GM19463 (cell line): ENCODE results near the gene CAMTA1.

Experiments
- ATAC-seq: cut with Tn5 transposase; IDR thresholded peaks from one replicate; pipeline ENCODE4 v1.9.1; 2021; ENCODE audit warnings: mild to moderate bottlenecking, moderate library complexity; ENCODE audit not compliant: unreplicated experiment

CAMTA1 gene

DNA sequence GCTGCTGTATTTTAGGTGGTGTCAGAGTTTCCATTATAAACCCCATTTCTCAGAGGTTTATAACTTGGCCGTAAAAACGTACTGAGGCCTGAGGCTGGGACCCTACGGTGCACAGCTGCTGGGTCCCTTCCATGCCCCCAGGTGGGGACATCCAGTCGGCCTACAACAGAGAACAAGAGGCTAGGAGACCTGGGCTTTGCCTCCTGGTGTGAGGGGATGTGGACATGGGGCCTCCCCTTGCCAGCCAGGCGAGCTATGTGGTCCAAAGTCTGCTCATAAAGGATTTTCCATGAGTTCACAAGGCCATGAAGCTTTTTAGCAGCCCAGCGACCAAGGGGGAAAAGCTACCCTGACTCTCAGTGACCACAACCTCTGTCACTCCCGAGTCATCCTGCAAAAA lies 724.3 kb downstream of the CAMTA1 start:
- ATAC-seq, result no peak

DNA sequence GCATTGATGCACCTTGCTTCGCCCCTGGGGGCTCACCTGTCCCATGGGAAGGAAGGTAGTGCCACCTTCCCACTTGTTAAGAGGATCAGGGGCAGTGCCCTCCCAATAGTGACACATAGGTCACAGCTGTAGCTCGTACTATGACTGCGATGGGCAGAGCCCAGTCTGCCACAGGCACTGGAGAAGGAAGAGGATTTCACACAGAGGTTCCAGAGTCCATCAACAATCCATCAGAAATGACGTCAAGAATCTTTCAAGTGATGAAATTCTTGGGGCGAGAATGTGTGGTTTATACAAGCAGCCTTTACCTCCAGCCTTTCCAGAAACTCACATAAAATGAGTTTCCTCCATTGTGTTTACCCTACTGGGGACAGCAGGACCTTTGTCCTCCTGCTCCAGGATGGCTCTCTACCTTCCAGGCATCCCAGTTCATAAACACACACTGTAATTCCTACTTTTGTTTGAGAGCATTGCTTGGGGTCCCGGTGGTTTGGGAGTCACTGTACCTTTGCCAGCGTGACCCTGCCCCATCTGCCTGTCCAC lies 725.2 kb downstream of the CAMTA1 start:
- no peak for ATAC-seq

DNA sequence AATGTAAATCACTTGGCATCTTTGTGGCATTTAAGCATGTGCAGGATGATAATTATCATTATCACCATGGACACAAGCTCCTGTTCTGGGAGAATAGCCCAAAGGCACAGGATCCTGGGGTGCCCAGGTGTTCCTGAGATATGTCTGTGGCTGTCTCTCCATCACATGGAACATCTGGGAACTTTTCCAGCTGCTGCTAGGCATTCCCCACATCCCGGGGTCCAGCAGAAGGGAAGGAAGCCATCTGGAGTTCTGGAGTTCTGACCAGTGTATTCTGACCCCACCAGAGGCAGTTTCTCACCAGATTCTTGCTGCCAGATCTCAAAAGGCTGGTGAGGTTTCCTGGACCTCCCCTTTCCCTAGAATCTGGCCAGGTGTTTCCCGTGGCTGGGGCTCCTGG lies 726.1 kb downstream of the CAMTA1 start:
- ATAC-seq, result no peak

DNA sequence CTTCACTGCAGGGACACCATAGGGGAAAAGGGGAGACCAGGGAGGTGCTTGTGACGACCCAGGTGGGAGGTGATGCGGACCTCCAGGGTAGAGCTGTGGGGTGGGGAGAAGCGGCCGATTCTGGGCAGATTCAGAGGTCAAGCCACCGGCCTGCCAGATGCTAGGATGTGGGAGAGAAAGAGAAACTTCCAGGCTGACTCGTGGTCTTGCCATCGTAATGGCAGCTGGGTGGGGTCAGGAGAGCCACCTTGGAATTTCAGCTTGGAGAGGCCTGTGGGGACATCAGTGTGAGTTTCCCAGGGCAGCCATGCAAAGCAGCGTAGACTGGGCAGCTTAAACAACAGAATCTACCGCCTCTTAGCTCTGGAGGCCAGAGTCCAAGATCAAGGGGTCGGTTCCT lies 727.8 kb downstream of the CAMTA1 start:
- ATAC-seq, result no peak

DNA sequence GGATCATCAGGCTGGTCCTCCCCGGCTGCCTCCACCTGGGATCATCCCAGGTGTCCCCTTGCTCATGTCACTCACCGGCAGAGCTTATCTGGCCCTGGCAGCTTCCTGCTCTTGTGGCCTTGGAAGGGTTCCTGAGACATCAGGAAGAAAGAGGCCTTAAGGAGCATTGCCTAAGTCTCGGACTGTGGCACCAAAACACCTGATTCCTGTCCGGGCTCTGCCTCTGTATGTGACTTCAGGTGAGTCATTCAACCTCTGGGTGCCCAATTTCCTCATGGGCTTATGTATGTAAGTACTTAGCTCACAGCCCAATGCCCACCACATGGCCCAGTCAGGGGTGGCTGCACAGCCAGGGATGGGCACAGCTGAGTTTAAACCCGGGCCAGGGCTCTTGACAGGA lies 729.9 kb downstream of the CAMTA1 start:
- no peak for ATAC-seq

DNA sequence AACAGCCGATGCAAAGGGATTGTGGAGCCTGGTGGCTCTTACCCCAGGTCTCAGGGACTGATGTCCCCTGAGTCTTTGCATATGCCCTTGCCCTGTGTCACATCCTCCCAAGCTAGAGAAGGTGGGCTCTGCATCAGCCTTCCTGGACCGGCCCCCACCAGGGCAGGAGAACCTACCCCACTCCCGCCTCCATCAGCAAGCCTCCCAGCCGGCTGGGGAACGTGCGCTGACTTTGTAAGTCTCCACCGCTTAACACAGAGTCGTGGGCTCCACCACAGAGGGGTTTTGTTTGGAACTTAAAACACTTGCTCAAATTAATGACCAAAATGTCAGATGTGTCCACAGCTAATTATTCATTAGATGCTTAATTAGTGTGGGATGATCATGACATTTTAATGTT lies 730.6 kb downstream of the CAMTA1 start:
- ATAC-seq, result no peak

DNA sequence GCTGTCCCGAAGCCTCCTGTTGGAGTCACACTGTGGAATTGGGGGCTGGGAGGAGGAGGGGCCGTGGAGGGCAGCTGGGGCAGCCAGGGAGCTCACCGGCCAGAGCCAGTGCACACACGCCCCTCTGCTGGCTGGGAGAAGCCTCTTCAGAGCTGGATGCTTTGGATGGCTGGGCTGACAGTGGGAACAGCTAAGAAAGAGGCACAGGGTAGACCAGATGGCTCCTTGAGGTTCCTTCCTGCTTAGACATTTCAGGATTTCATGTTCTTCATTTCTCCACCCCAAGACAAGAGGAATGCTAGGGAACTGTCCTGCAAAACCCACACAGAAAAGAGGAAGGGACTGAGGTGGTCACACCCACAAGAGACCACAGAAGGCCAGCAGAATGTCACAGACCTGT lies 731.1 kb downstream of the CAMTA1 start:
- no peak for ATAC-seq

DNA sequence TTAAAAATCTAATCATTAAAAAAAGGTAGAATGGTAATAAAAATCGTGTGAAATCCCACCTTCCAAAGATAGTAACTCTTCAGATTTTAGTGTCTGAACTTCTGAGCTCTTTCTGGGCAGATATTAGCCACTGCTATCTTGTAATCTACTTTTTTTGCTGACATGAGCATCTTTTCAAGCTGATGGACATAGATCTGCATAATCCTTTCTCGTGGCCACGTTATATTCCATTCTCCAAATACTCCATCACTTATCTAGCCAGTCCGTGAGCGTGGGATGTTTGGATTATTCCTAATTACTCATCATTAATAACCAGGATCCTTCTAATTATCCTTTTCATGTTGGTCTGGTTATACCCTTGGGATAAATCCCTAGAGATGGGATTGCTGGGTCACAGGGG lies 731.7 kb downstream of the CAMTA1 start:
- ATAC-seq, result no peak

DNA sequence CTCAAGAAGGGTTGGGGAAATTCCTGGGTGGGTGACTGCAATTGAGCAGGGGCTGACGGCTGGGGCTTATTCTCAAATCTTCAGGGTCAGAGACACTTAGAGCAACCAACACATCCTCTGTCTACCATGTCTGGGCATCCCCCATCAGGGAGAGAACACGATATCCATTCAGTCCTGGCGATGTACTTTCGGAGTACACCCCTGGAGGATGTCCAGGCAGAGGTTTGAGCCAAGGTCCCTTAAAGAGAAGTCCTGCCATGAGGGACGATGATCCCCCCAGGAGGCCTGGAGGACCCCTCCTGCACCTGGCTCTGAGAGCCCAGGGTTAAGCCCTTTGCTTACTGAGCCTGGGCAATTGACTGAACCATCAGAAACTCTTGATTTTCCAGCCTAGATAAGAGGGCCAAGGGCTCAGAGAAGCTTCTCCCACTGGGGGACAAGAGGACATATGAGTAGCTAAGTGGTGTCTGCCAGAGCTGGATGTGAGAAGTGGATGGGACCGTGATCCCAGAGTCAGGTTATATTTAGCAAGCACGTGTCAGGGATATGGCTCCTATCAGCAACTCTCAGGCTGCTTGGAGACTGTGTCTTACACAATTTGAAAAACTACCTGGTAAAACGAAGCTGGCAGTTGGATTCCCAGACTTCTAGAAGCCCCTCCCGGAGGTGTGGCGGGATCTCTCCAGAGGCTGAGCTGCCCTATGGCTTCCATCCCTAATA lies 732.5 kb downstream of the CAMTA1 start:
- ATAC-seq, result no peak

DNA sequence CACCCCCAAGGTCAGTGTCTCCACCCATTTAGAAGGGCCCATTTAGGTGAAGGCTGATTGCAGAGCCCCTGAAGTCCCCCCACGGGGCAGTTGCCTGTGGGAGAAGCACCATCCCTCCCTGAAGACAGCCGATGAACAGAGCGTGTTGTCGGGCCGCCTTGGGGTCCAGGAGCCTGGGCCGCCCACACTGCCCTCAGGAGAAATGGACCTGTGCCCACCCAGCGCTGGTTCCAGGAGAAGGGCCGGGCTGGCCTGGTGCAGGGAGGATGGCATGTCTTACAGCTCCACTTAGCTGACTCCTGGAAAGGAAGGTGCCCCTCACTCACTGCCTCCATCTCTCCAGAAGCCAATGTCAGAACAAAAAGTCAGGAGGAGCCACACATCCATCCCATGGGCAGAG lies 733.2 kb downstream of the CAMTA1 start:
- ATAC-seq, result no peak

DNA sequence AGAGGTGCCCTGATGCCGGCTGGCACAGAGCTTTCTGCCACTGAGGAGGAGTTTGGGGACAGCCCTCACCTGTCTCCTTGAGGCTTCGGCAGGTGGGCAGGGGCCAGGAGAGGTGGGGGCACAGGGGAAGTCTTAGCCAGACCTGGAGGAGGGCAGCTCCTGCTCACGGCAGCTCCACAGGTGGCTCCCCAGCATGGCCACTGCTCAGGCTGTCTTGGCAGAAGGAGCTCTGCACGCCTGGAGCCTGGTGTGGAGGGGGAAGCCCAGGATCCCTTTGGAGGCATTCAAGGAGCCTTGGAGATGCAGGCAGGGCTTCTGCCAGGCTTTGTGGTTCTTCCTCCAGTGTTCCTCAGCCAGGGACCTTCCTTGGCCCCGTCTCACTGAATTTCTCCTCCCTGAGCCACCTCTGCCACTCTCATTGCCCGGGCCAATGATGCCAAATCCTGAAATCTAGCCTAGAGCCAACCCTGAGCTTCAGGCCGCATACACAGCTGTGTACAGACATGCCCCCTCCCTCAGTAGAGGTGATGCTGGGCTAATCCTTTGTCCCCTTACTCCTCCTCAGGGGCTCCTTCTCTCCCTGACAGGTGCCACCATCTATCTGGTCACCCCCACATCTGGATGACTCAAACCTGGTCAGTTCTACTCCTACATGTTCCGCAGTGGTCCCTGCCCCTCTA lies 734.1 kb downstream of the CAMTA1 start:
- ATAC-seq, result no peak

DNA sequence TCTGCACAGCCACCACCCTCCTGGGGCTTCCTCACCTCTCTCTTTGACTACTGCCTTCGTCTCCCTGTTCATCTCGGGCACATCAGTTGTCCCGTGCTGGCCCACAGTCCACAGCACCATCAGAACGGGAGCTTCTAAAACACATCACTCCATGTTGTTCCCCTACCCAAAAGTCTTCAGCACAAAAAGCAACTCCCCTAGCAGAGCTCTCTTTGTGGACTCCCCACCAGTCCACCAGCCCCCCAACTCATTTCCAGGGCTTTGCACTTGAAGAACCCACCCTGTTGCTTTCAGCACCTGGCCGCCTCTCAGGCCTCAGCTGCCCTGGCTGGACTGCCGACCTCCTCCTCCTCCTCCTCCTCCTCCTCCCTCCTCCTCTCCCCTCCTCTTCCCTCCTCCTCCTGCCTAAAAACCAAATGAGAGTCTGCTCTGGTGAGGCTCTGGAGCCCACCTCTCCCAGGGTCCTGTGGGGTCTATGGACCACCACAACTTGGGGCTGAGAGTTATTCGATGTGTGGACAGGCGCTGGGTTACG lies 734.7 kb downstream of the CAMTA1 start:
- ATAC-seq, result no peak

DNA sequence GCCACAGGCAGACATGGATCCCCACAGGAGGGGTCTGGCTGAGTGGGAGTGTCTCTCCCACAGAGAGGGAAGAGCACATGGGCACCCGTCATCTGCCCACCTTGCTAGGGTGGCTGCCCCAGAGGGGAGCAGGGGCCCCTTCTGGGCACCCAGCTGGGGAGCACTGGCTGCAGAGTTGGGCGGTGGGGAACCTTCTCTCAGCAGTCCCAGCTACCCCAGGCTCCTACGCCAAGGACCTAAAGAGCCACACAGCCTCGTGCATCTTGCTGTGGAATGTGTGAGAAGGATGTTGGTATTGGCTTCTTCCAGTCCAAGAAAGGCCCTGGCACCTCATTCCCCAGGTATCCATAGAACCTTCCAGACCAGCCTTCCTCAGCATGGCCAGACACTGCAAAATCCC lies 735.2 kb downstream of the CAMTA1 start:
- no peak for ATAC-seq

DNA sequence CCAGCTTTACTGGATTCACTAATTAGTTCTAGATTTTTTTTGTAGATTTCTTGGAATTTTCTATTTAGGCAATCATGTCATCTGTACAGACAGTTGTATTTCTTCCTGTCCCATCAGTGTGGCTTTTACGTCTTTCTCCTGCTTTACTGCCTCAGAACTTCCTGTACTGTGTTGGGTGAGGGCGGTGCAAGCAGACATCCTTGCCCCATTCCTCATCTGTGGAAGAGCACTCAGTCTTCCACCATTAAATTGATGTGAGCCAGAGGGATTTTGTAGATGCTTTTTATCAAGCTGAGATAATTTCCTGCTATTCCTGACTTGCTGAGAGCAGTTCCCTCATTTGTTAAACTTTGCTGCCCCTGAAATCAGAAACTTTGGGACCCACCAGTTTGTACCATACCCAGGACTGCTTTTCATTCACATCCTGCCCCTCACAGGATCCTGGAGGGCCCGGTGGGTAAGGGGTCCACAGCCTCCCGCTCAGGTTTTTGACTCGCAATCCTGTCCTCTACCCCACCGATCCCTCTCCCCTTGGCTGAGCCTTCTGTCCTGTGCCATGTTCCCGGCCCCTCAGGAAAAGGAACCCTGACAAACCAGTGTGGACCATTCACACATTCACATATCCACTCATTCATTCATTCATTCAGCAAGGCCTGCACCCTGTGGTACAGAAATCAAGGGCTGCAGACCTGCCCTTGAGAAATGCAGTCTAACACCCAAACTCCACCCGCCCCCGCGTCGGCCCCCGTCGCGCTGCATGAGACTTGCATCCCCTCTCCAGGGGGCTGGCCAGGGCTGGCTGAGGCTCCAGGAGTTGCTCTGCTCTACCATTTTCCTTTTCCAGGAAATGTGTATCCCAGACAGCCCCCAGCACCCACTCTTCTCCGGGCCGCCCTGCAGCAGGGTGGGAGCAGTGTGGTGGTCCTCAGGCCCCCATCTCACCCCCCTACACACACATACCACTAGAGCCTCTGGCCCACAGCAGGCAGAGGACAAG lies 739.4 kb downstream of the CAMTA1 start:
- no peak for ATAC-seq

DNA sequence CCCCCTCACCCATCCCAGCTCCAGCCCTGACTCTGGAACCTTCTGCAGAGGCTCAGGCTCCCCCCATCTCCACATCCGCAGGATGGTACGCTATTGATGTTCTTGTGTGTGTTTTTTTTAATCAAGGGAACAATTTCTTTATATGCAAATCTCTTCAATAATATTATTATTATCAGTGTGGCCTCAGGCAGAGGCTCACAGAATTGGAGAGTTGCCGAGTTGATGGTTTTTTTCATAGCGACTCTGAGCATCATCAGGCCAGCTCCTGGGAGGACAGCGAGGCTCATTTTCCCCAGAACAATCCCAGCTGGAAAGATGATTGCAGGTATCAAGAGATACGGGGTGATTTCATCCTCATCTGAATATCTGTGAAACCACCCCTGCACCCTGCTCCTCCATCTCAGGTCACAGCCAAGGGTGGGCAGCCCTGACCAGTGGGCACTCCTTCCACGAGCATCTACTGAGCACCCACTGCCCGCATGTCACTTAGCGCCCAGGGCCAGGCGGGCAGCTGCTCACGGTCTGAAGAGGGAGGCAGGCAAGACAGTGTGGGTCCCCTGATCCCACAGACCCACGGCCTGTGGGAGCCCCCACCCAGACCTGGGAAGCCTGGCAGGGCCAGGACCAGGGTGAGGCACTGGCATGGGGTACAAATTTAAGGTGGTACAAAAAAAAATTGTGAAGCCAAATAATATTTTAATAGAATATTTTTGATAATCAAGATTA lies 740.2 kb downstream of the CAMTA1 start:
- no peak for ATAC-seq

DNA sequence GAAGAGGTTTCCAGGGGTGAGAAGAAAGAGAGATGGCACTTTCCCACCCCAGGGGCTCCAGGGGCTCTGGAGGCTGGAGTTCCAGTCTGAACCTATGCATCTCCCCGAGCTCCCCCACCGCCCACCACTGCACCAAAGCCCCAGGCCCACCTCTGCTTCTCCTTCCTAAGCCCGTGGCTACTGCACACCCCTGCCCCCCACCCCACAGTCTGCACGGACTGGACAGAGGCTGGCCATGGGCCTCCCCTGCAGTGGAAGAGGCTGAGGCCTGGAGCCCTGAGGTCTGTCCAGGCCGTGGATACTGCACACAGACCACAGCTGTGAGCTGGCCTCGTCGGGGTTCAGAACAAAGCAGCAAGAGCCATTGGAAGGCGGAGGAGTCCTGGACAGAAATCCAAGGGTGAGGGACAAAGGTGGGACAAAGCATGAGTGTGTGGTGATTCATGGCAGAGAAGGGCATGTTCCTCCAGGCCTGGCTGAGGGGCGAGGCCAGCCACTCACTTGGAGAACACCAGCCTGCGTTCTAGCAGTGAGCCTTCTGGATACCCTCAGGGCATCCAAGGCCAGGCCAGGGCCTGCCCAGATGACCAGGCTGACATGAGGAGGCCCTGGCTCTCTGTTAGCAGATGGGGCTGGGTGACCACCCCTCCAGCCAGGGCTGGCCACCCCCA lies 741.1 kb downstream of the CAMTA1 start:
- ATAC-seq, result no peak

DNA sequence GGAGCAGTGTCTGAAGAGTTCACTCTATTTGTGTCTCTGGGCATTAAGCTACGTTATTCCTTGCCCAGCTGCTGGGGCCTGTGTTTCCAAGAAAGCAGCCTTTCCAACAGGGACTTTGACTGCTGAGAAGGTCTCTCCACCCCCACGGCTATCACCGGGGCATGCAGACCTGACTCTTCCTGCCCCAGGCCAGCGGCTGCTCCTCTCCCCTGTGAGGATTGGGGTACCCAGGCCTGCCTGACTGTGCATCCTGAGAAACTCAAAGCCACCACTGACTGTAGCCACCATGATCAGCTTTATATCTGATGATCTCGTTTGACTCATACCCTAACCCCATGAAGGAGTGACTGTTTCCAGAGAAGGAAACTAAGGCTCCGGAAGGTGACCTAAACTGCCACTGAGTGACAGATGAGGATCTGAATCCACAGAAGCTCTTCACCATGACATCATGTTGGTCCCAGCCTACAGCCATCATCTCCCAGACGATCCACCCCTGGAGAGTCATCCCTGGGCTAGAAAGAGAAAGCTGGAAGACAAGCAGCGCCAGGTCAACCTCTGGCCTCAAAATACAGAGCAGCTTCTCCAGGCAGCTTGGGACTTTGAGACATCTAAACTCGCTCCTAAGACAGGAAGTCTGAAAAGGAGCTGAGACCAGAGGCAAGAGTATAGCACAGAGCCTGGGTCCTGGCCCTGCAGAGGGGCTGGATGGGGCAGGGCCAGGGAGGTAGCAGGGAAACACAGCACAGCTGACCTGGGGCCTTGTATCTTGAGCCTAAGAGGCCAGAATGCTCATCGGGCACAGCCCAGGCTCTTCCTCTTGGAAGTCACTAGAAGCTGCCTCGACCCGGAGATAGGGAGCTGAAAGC lies 741.8 kb downstream of the CAMTA1 start:
- ATAC-seq, result no peak

DNA sequence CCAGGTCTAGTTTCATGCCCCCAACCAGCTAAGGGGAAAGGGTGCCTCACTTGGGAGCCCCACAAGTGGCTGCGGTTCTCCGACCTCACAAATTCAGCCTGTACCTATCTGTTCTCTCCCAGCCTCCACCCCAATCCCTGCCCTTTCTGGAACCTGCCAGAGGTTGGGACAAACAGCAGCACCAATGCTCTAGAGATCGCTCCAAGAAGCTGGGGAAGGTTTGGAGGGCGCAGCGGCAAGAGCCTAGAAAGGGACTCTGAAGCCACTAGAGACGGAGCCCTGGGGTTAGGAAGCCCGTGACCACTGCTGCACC lies 742.4 kb downstream of the CAMTA1 start:
- no peak for ATAC-seq
